A549 (cell line): ENCODE measurements around the gene LYST. TPM values are rescaled to one million over a fixed set of nuclear protein-coding genes. Genes with fewer than 3 reads are reported as not detected.

Experiments
- ATAC-seq, 2 experiments: fragments of 200-7000 bp in 1 of 2; fragments of >200 bp in 1 of 2; cut with Nextera tagmentation in 1 of 2; cut with Tn5 transposase in 1 of 2; 3 replicates each; pipeline versions ENCODE4 v1.8.0 to v1.9.1; 2018 to 2020; ENCODE audit warnings: mild to moderate bottlenecking in 1 of 2, moderate library complexity in 1 of 2
- CTCF ChIA-PET: fragments of 300-600 bp; sonication (Branson Sonifier 250); formaldehyde crosslinking; extraction: SDS; loops from one replicate; lab custom pipeline; 2021; ENCODE audit warnings: antibody characterized with exemption, inconsistent platforms; lab: Yijun Ruan, JAX
- POLR2A ChIA-PET: fragments of 350-600 bp; formaldehyde crosslinking; extraction: SDS; loops from one replicate; lab custom pipeline; 2021; ENCODE audit warnings: antibody characterized with exemption, inconsistent platforms; lab: Yijun Ruan, JAX
- DNase-seq, 2 experiments: peaks; one replicate each; pipeline versions ENCODE4 v3.0.0 to v3.0.0-alpha.2; 2011 to 2016; ENCODE audit warnings: low read depth in 1 of 2, low spot score in 1 of 2
- FAIRE-seq: peaks from 2 replicates; lab custom pipeline; 2011; peaks lifted over from hg19 to GRCh38; lab: Jason Lieb, UNC
- H3K27ac ChIP-seq, 2 experiments: fragments of >200 bp; sonication (Bioruptor Twin); formaldehyde crosslinking; 3 replicates each; pipeline ENCODE4 v1.5.1; 2016 to 2017
- H3K4me1 ChIP-seq: fragments of >200 bp; sonication (Bioruptor Twin); formaldehyde crosslinking; 3 replicates; pipeline ENCODE4 v1.6.1; 2016
- H3K4me2 ChIP-seq: fragments of >200 bp; sonication (Bioruptor Twin); formaldehyde crosslinking; 3 replicates; pipeline ENCODE4 v1.6.1; 2016
- H3K4me3 ChIP-seq: fragments of >200 bp; sonication (Bioruptor Twin); formaldehyde crosslinking; 3 replicates; pipeline ENCODE4 v1.5.1; 2016
- H3K9me3 ChIP-seq: fragments of >200 bp; sonication (Bioruptor Twin); formaldehyde crosslinking; 3 replicates; pipeline ENCODE4 v1.6.1; 2016
- CBX2 ChIP-seq: fragments of 200-600 bp; sonication (generic); IDR thresholded peaks from 2 replicates; pipeline ENCODE4 v1.6.1; 2016; ENCODE audit warnings: low read depth, mild to moderate bottlenecking, borderline replicate concordance
- CTCF ChIP-seq: fragments of >200 bp; sonication (Bioruptor Twin); formaldehyde crosslinking; IDR thresholded peaks from 3 replicates; pipeline ENCODE4 v1.5.1; 2016
- ESRRA ChIP-seq: fragments of 150-350 bp; IDR thresholded peaks from 2 replicates; pipeline ENCODE4 v1.6.1; 2014; ENCODE audit warnings: mild to moderate bottlenecking, low read length, borderline replicate concordance
- FOSB ChIP-seq: fragments of 250-450 bp; sonication (Bioruptor Pico); IDR thresholded peaks from 2 replicates; pipeline ENCODE4 v1.5.0; 2020; ENCODE audit warnings: mild to moderate bottlenecking, moderate library complexity
- FOSL2 ChIP-seq, 2 experiments: fragments of 450-650 bp in 1 of 2; fragments of >200 bp in 1 of 2; sonication (Bioruptor Twin) in 1 of 2; formaldehyde crosslinking; IDR thresholded peaks; 2 replicates each; pipeline versions ENCODE4 v1.5.0 to v1.6.1; 2016 to 2020; ENCODE audit warnings: mild to moderate bottlenecking in 1 of 2, moderate library complexity in 1 of 2
- HES2 ChIP-seq: fragments of >200 bp; sonication (Bioruptor Twin); formaldehyde crosslinking; IDR thresholded peaks from 2 replicates; pipeline ENCODE4 v1.6.1; 2016
- HEYL ChIP-seq: fragments of 250-450 bp; sonication (Bioruptor Pico); IDR thresholded peaks from 2 replicates; pipeline ENCODE4 v1.8.0; 2021; ENCODE audit warnings: mild to moderate bottlenecking, moderate library complexity
- HOXA7 ChIP-seq: fragments of 250-450 bp; sonication (Bioruptor Pico); IDR thresholded peaks from 2 replicates; pipeline ENCODE4 v1.5.0; 2020; ENCODE audit warnings: mild to moderate bottlenecking, moderate library complexity
- HOXB5 ChIP-seq: fragments of 250-450 bp; sonication (Bioruptor Pico); IDR thresholded peaks from 2 replicates; pipeline ENCODE4 v1.5.0; 2020; ENCODE audit warnings: mild to moderate bottlenecking, moderate library complexity
- JUN ChIP-seq, 2 experiments: fragments of >200 bp; sonication (Bioruptor Twin); formaldehyde crosslinking; IDR thresholded peaks; 2 replicates in 1 of 2; 3 replicates in 1 of 2; pipeline ENCODE4 v1.6.1; 2016 to 2017
- JUNB ChIP-seq: fragments of >200 bp; sonication (Bioruptor Twin); formaldehyde crosslinking; IDR thresholded peaks from 2 replicates; pipeline ENCODE4 v1.6.1; 2016
- MAZ ChIP-seq: fragments of 150-350 bp; IDR thresholded peaks from 2 replicates; pipeline ENCODE4 v1.6.1; 2014; ENCODE audit warnings: antibody characterized with exemption, low read depth, low read length, borderline replicate concordance
- MYC ChIP-seq: IDR thresholded peaks from 2 replicates; pipeline ENCODE4 v1.6.1; 2012; ENCODE audit warnings: mild to moderate bottlenecking, inconsistent platforms, low read length, improper control_type of control experiment, borderline replicate concordance
- NFE2L2 ChIP-seq: fragments of 150-350 bp; conservative IDR thresholded peaks from 2 replicates; pipeline ENCODE4 v1.6.1; 2014; ENCODE audit warnings: low read length
- NPAS2 ChIP-seq: fragments of 250-450 bp; sonication (Bioruptor Pico); IDR thresholded peaks from 2 replicates; pipeline ENCODE4 v1.8.0; 2022; ENCODE audit warnings: mild to moderate bottlenecking, moderate library complexity, borderline replicate concordance
- PHF8 ChIP-seq: fragments of 200-600 bp; sonication (generic); IDR thresholded peaks from 2 replicates; pipeline ENCODE4 v1.6.1; 2016; ENCODE audit warnings: low read depth, mild to moderate bottlenecking, antibody characterized with exemption, moderate library complexity, borderline replicate concordance
- SMC3 ChIP-seq: fragments of >200 bp; sonication (Bioruptor Twin); formaldehyde crosslinking; IDR thresholded peaks from 3 replicates; pipeline ENCODE4 v1.6.1; 2018; ENCODE audit warnings: inconsistent platforms
- USF2 ChIP-seq: fragments of 450-650 bp; IDR thresholded peaks from 2 replicates; pipeline ENCODE4 v1.6.1; 2014; ENCODE audit warnings: antibody characterized with exemption
- ZC3H11A ChIP-seq: fragments of 450-650 bp; IDR thresholded peaks from 2 replicates; pipeline ENCODE4 v1.6.1; 2014; ENCODE audit warnings: antibody characterized with exemption, mild to moderate bottlenecking
- ZNF302 ChIP-seq: fragments of 250-450 bp; sonication (Bioruptor Pico); IDR thresholded peaks from 2 replicates; pipeline ENCODE4 v1.9.0; 2021; ENCODE audit warnings: inconsistent platforms, mild to moderate bottlenecking, moderate library complexity
- ZSCAN20 ChIP-seq: fragments of 250-450 bp; sonication (Bioruptor Pico); IDR thresholded peaks from 2 replicates; pipeline ENCODE4 v1.8.0; 2022; ENCODE audit warnings: mild to moderate bottlenecking, moderate library complexity
- WGBS: methylation state at CpG from one replicate; pipeline ENCODE4 v1.1.6; 2017; ENCODE audit errors: missing lambda C conversion rate; 5-methylcytosine and 5-hydroxymethylcytosine counted together
- polyA plus RNA-seq, 4 experiments: library from polyadenylated mRNA; depleted of rRNA in 3 of 4; stranded (reverse); fragments of >200 nt; fragmentation: RNase III in 1 of 4; extraction: RNeasy Plus Mini Kit Qiagen cat#74134 plus additional on column Dnase treatment in 1 of 4; gene quantifications; 2 replicates in 3 of 4; 3 replicates in 1 of 4; pipeline ENCODE4 v1.2.3, GENCODE V29; 2011 to 2017
- TF ChIP-seq, protein P1 (sequence below): fragments of 250-450 bp; sonication (Bioruptor Pico); IDR thresholded peaks from 2 replicates; pipeline ENCODE4 v1.5.0; 2021; ENCODE audit warnings: mild to moderate bottlenecking, moderate library complexity, borderline replicate concordance

LYST gene
- polyA plus RNA-seq, 2 of the 4 experiments (the other 2 are of a cell fraction), result 2.5 to 9.4 TPM

GRCh38 chr1:235893840-235894239 lies 27.1 kb upstream of the LYST start:
- no peak for ATAC-seq
- Histone ChIP-seq H3K4me1 (no peaks in the 10 kb centered on the region), H3K4me3 (no peak overlapping the region), H3K4me2 (no peak overlapping the region), H3K27ac (no peak overlapping the region), H3K9me3 (no peaks in the 10 kb centered on the region)
- TF ChIP-seq, protein P1, sequence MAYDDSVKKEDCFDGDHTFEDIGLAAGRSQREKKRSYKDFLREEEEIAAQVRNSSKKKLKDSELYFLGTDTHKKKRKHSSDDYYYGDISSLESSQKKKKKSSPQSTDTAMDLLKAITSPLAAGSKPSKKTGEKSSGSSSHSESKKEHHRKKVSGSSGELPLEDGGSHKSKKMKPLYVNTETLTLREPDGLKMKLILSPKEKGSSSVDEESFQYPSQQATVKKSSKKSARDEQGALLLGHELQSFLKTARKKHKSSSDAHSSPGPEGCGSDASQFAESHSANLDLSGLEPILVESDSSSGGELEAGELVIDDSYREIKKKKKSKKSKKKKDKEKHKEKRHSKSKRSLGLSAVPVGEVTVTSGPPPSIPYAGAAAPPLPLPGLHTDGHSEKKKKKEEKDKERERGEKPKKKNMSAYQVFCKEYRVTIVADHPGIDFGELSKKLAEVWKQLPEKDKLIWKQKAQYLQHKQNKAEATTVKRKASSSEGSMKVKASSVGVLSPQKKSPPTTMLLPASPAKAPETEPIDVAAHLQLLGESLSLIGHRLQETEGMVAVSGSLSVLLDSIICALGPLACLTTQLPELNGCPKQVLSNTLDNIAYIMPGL, result no peak
- TF ChIP-seq ZNF302 (CRISPR knock-in tag), result no peak
- TF ChIP-seq JUNB, result no peak
- no peak for TF ChIP-seq MAZ
- DNase-seq, result no peak
- 92% methylated on average over 2 of the region's 2 CpGs for WGBS
- ChIA-PET POLR2A (no interaction called here), CTCF (interaction anchor here (0.9 kb wide), 2 partner anchors 28 to 78 kb away, joined by 4 to 6 read pairs; partner anchors contain the start of gene LYST)
- no peak for FAIRE-seq

- ChIA-PET POLR2A (no interaction called here), CTCF (interaction anchor here (1.1 kb wide), 1 partner anchor 27 kb away, joined by 3 read pairs; no protein-coding TSS in a partner anchor)
- 78% methylated on average over 5 of the region's 5 CpGs for WGBS
- Histone ChIP-seq H3K4me1 (no peaks in the 10 kb centered on the region), H3K4me2 (no peak overlapping the region), H3K27ac (no peak overlapping the region), H3K4me3 (no peak overlapping the region), H3K9me3 (no peaks in the 10 kb centered on the region)
- FAIRE-seq (no peak), ATAC-seq (no peak), DNase-seq (no peak)
- TF ChIP-seq HOXA7 (no peak), NPAS2 (CRISPR knock-in tag) (no peak), ZC3H11A (no peak), HES2 (no peak), USF2 (no peak)
Measured at GRCh38 chr1:235892734-235893413, 26.2 kb upstream of the LYST start.

DNA sequence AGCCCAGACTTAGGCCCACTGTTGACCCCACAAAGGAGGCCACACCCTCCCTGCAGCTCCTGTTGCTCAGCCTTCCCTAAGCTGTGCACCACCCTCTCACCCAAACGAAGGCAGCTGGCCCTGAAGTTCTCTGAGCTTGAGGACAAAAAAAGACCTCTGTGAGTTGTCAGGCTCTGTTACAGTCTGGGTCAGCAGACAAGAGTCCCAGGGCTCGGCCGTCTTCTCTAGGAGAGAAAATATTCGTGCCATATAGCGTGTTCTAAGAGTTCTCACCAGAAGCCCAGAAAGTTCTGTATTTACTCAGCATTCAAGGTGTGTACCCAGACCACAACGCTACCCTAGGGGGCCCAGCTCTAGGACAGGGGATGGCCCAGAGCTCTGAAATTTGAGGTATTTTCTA lies 25.5 kb upstream of the LYST start:
- ATAC-seq, result no peak
- no peak for TF ChIP-seq FOSL2 (IDR thresholded peaks at IDR 0.05)
- no peak for TF ChIP-seq FOSL2 (CRISPR knock-in tag; IDR thresholded peaks at IDR 0.05)
- no peak for TF ChIP-seq ZSCAN20
- no peak for TF ChIP-seq CBX2
- TF ChIP-seq FOSB (CRISPR knock-in tag), result no peak
- TF ChIP-seq NFE2L2, result no peak
- no peak for TF ChIP-seq HES2
- TF ChIP-seq HOXA7, result no peak
- TF ChIP-seq SMC3, result no peak
- TF ChIP-seq HEYL (CRISPR knock-in tag), result no peak
- no peak for TF ChIP-seq ZNF302 (CRISPR knock-in tag)
- no peak for TF ChIP-seq HOXB5 (CRISPR knock-in tag)
- TF ChIP-seq JUN (IDR thresholded peaks at IDR 0.05), result no peak
- TF ChIP-seq MYC, result no peak
- no peak for TF ChIP-seq ESRRA
- no peak for TF ChIP-seq PHF8
- no peak for TF ChIP-seq NPAS2 (CRISPR knock-in tag)
- TF ChIP-seq CTCF, result no peak
- POLR2A ChIA-PET, result no interaction called here

More for the DNA sequence above, 25.5 kb upstream of the LYST start:
- DNase-seq (no peak), FAIRE-seq (no peak)
- Histone ChIP-seq H3K27ac (peak overlapping the region in 1 of 2 experiments; percentile 33; a peak in 1 of 6 replicates), H3K4me3 (no peak overlapping the region), H3K4me1 (no peaks in the 10 kb centered on the region), H3K9me3 (no peaks in the 10 kb centered on the region), H3K4me2 (no peak overlapping the region)
- CTCF ChIA-PET, result interaction anchor here (1.1 kb wide), 1 partner anchor 27 kb away, joined by 3 read pairs; no protein-coding TSS in a partner anchor
- WGBS, result 84% methylated on average over 6 of the region's 6 CpGs
